A549 (cell line): ENCODE measurements around the gene GUK1. TPM values are rescaled to one million over a fixed set of nuclear protein-coding genes. Genes with fewer than 3 reads are reported as not detected.

Experiments
- ATAC-seq, 2 experiments: fragments of 200-7000 bp in 1 of 2; fragments of >200 bp in 1 of 2; cut with Nextera tagmentation in 1 of 2; cut with Tn5 transposase in 1 of 2; 3 replicates each; pipeline versions ENCODE4 v1.8.0 to v1.9.1; 2018 to 2020; ENCODE audit warnings: mild to moderate bottlenecking in 1 of 2, moderate library complexity in 1 of 2
- CTCF ChIA-PET: fragments of 300-600 bp; sonication (Branson Sonifier 250); formaldehyde crosslinking; extraction: SDS; loops from one replicate; lab custom pipeline; 2021; ENCODE audit warnings: antibody characterized with exemption, inconsistent platforms; lab: Yijun Ruan, JAX
- POLR2A ChIA-PET: fragments of 350-600 bp; formaldehyde crosslinking; extraction: SDS; loops from one replicate; lab custom pipeline; 2021; ENCODE audit warnings: antibody characterized with exemption, inconsistent platforms; lab: Yijun Ruan, JAX
- DNase-seq, 2 experiments: peaks; one replicate each; pipeline versions ENCODE4 v3.0.0 to v3.0.0-alpha.2; 2011 to 2016; ENCODE audit warnings: low read depth in 1 of 2, low spot score in 1 of 2
- FAIRE-seq: peaks from 2 replicates; lab custom pipeline; 2011; peaks lifted over from hg19 to GRCh38; lab: Jason Lieb, UNC
- H3K27ac ChIP-seq, 2 experiments: fragments of >200 bp; sonication (Bioruptor Twin); formaldehyde crosslinking; 3 replicates each; pipeline ENCODE4 v1.5.1; 2016 to 2017
- H3K4me1 ChIP-seq: fragments of >200 bp; sonication (Bioruptor Twin); formaldehyde crosslinking; 3 replicates; pipeline ENCODE4 v1.6.1; 2016
- H3K4me2 ChIP-seq: fragments of >200 bp; sonication (Bioruptor Twin); formaldehyde crosslinking; 3 replicates; pipeline ENCODE4 v1.6.1; 2016
- H3K4me3 ChIP-seq: fragments of >200 bp; sonication (Bioruptor Twin); formaldehyde crosslinking; 3 replicates; pipeline ENCODE4 v1.5.1; 2016
- H3K9me3 ChIP-seq: fragments of >200 bp; sonication (Bioruptor Twin); formaldehyde crosslinking; 3 replicates; pipeline ENCODE4 v1.6.1; 2016
- ATOH8 ChIP-seq: fragments of 250-450 bp; sonication (Bioruptor Pico); IDR thresholded peaks from 2 replicates; pipeline ENCODE4 v1.5.0; 2020; ENCODE audit warnings: low read depth, mild to moderate bottlenecking, moderate library complexity
- CEBPB ChIP-seq, 2 experiments: fragments of >200 bp in 1 of 2; sonication (Bioruptor Twin) in 1 of 2; formaldehyde crosslinking in 1 of 2; IDR thresholded peaks; 2 replicates each; pipeline ENCODE4 v1.6.1; 2012 to 2016
- EHF ChIP-seq: fragments of 250-450 bp; sonication (Bioruptor Pico); IDR thresholded peaks from 2 replicates; pipeline ENCODE4 v1.5.0; 2020; ENCODE audit warnings: mild to moderate bottlenecking
- ELK1 ChIP-seq: fragments of 150-350 bp; IDR thresholded peaks from 2 replicates; pipeline ENCODE4 v1.6.1; 2014; ENCODE audit warnings: low read depth, mild to moderate bottlenecking, low read length
- FOSB ChIP-seq: fragments of 250-450 bp; sonication (Bioruptor Pico); IDR thresholded peaks from 2 replicates; pipeline ENCODE4 v1.5.0; 2020; ENCODE audit warnings: mild to moderate bottlenecking, moderate library complexity
- HOXB13 ChIP-seq: fragments of 250-450 bp; sonication (Bioruptor Pico); IDR thresholded peaks from 2 replicates; pipeline ENCODE4 v1.5.0; 2020; ENCODE audit warnings: low read depth, mild to moderate bottlenecking, moderate library complexity
- HOXB5 ChIP-seq: fragments of 250-450 bp; sonication (Bioruptor Pico); IDR thresholded peaks from 2 replicates; pipeline ENCODE4 v1.5.0; 2020; ENCODE audit warnings: mild to moderate bottlenecking, moderate library complexity
- MAFK ChIP-seq: fragments of 450-650 bp; IDR thresholded peaks from 2 replicates; pipeline ENCODE4 v1.6.1; 2014; ENCODE audit not compliant: partially characterized antibody
- RFX5 ChIP-seq: fragments of 450-650 bp; IDR thresholded peaks from 2 replicates; pipeline ENCODE4 v1.7.1; 2014; ENCODE audit warnings: antibody characterized with exemption, mild to moderate bottlenecking, moderate library complexity
- SREBF2 ChIP-seq: fragments of 450-650 bp; IDR thresholded peaks from 2 replicates; pipeline ENCODE4 v1.6.1; 2014; ENCODE audit warnings: mild to moderate bottlenecking, moderate library complexity
- TFCP2L1 ChIP-seq: fragments of 250-450 bp; sonication (Bioruptor Pico); IDR thresholded peaks from 2 replicates; pipeline ENCODE4 v1.5.0; 2021; ENCODE audit warnings: mild to moderate bottlenecking
- USF2 ChIP-seq: fragments of 450-650 bp; IDR thresholded peaks from 2 replicates; pipeline ENCODE4 v1.6.1; 2014; ENCODE audit warnings: antibody characterized with exemption
- WGBS: methylation state at CpG from one replicate; pipeline ENCODE4 v1.1.6; 2017; ENCODE audit errors: missing lambda C conversion rate; 5-methylcytosine and 5-hydroxymethylcytosine counted together
- polyA plus RNA-seq, 4 experiments: library from polyadenylated mRNA; depleted of rRNA in 3 of 4; stranded (reverse); fragments of >200 nt; fragmentation: RNase III in 1 of 4; extraction: RNeasy Plus Mini Kit Qiagen cat#74134 plus additional on column Dnase treatment in 1 of 4; gene quantifications; 2 replicates in 3 of 4; 3 replicates in 1 of 4; pipeline ENCODE4 v1.2.3, GENCODE V29; 2011 to 2017

The GUK1 gene
- polyA plus RNA-seq, 2 of the 4 experiments (the other 2 are of a cell fraction): 88.9 to 106 TPM

GRCh38 chr1:228095161-228095560, 44.9 kb upstream of the GUK1 start:
- Histone ChIP-seq H3K4me2 (no peak overlapping the region), H3K27ac (no peak overlapping the region), H3K9me3 (peaks cover 28% of the 10 kb centered on the region), H3K4me3 (no peak overlapping the region), H3K4me1 (peaks cover 7% of the 10 kb centered on the region; the same call in 2 of the 3 replicates)
- DNase-seq: no peak
- 93% methylated on average over 4 of the region's 4 CpGs for WGBS
- TF ChIP-seq HOXB13 (CRISPR knock-in tag): no peak
- TF ChIP-seq USF2: no peak
- TF ChIP-seq ELK1: no peak
- no peak for TF ChIP-seq TFCP2L1 (CRISPR knock-in tag)
- ChIA-PET CTCF (interaction anchor here (1.0 to 1.8 kb wide), 2 partner anchors 70 to 333 kb away, joined by 3 to 7 read pairs; partner anchors contain the start of gene IBA57), POLR2A (no interaction called here)
- FAIRE-seq: no peak
- no peak for ATAC-seq

- Histone ChIP-seq H3K9me3 (peaks cover 28% of the 10 kb centered on the region), H3K4me1 (no peaks in the 10 kb centered on the region), H3K4me2 (no peak overlapping the region), H3K4me3 (no peak overlapping the region), H3K27ac (no peak overlapping the region)
- no peak for TF ChIP-seq ATOH8 (CRISPR knock-in tag)
- DNase-seq (no peak), ATAC-seq (no peak), FAIRE-seq (no peak)
- 91% methylated on average over 8 of the region's 8 CpGs for WGBS
- POLR2A ChIA-PET: no interaction called here
- CTCF ChIA-PET: interaction anchor here (1.0 kb wide), 1 partner anchor 334 kb away, joined by 3 read pairs; no protein-coding TSS in a partner anchor
Observed at GRCh38 chr1:228095938-228096337, 44.1 kb upstream of the GUK1 start.

GRCh38 chr1:228096416-228097332, 43.4 kb upstream of the GUK1 start:
- no peak for FAIRE-seq
- TF ChIP-seq MAFK (peak; percentile 33), CEBPB (IDR thresholded peaks at IDR 0.05) (no peak)
- peaks cover 3% of the 10 kb centered on the region; the same call in 1 of the 3 replicates for H3K4me1 ChIP-seq
- ATAC-seq: no peak
- ChIA-PET CTCF (interaction anchor here (1.4 kb wide), 1 partner anchor 35 kb away, joined by 3 read pairs; no protein-coding TSS in a partner anchor), POLR2A (no interaction called here)
- no peak for DNase-seq
- H3K4me2 ChIP-seq: no peak overlapping the region
- H3K27ac ChIP-seq: no peak overlapping the region
- 95% methylated on average over 10 of the region's 13 CpGs for WGBS
- no peak overlapping the region for H3K4me3 ChIP-seq
- H3K9me3 ChIP-seq: peaks cover 28% of the 10 kb centered on the region

GRCh38 chr1:228097333-228098081, 42.6 kb upstream of the GUK1 start:
- FAIRE-seq (no peak), ATAC-seq (no peak), DNase-seq (no peak)
- 93% methylated on average over 33 of the region's 34 CpGs for WGBS
- POLR2A ChIA-PET: interaction anchor here (1.0 kb wide), 1 partner anchor 9 kb away, joined by 3 read pairs; no protein-coding TSS in a partner anchor
- Histone ChIP-seq H3K4me1 (peaks cover 6% of the 10 kb centered on the region; the same call in 1 of the 3 replicates), H3K27ac (no peak overlapping the region)
- no peak for TF ChIP-seq SREBF2
- TF ChIP-seq RFX5: no peak
- TF ChIP-seq FOSB (CRISPR knock-in tag): no peak
- TF ChIP-seq EHF (CRISPR knock-in tag): no peak
- TF ChIP-seq CEBPB (IDR thresholded peaks at IDR 0.05): no peak
- no peak for TF ChIP-seq ATOH8 (CRISPR knock-in tag)
- TF ChIP-seq HOXB5 (CRISPR knock-in tag): no peak
- TF ChIP-seq, all 56 proteins: peak for 0
- Histone ChIP-seq H3K4me2 (no peak overlapping the region), H3K4me3 (no peak overlapping the region), H3K9me3 (peaks cover 28% of the 10 kb centered on the region)
- CTCF ChIA-PET: interaction anchor here (0.9 to 2.4 kb wide), 3 partner anchors 20 to 98 kb away, joined by 3 to 9 read pairs (median 3); no protein-coding TSS in a partner anchor
